Measurements from ENCODE around the gene SALL4. TPM values are rescaled to one million over a fixed set of nuclear protein-coding genes. Genes with fewer than 3 reads are reported as not detected.

SALL4 gene
- total RNA-seq, 1 experiment from 2014 or later: 17.7 TPM

- POLR2A ChIA-PET (ENCODE audit: low non-redundant PET): no interaction called here
- TF ChIP-seq EZH2 (IDR thresholded peaks at IDR 0.05; ENCODE audit: borderline replicate concordance, low read depth, low read length, poor library complexity, severe bottlenecking): no peak
- TF ChIP-seq, protein P1, sequence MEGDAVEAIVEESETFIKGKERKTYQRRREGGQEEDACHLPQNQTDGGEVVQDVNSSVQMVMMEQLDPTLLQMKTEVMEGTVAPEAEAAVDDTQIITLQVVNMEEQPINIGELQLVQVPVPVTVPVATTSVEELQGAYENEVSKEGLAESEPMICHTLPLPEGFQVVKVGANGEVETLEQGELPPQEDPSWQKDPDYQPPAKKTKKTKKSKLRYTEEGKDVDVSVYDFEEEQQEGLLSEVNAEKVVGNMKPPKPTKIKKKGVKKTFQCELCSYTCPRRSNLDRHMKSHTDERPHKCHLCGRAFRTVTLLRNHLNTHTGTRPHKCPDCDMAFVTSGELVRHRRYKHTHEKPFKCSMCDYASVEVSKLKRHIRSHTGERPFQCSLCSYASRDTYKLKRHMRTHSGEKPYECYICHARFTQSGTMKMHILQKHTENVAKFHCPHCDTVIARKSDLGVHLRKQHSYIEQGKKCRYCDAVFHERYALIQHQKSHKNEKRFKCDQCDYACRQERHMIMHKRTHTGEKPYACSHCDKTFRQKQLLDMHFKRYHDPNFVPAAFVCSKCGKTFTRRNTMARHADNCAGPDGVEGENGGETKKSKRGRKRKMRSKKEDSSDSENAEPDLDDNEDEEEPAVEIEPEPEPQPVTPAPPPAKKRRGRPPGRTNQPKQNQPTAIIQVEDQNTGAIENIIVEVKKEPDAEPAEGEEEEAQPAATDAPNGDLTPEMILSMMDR (conservative IDR thresholded peaks at IDR 0.05; ENCODE audit: low read depth, low read length): no peak
- Histone ChIP-seq H3K9me3 (ENCODE audit: low read depth, low read length, poor library complexity, severe bottlenecking) (no peaks in the 10 kb centered on the region), H3K27me3 (replicated peaks; ENCODE audit: insufficient read depth, low read depth, low read length, poor library complexity) (no peaks in the 10 kb centered on the region), H3K4me3 (ENCODE audit: low read depth, low read length, poor library complexity, severe bottlenecking) (no peak overlapping the region), H3K36me3 (ENCODE audit: insufficient read depth, low read length, poor library complexity, severe bottlenecking) (peaks cover 8% of the 10 kb centered on the region), H3K27ac (ENCODE audit: low read depth, low read length, poor library complexity, severe bottlenecking) (no peak overlapping the region), H3K4me1 (ENCODE audit: insufficient read depth, low read length, poor library complexity, severe bottlenecking) (peaks cover 19% of the 10 kb centered on the region)
- BruUV-seq (replicated peaks): no TSS peak
- no peak for DNase-seq (ENCODE audit: low spot score)
- CTCF ChIA-PET: no interaction called here
- intact Hi-C loops (cut with micrococcal nuclease; ENCODE audit: unreplicated experiment): no loop called here
Measured at GRCh38 chr20:51792960-51793359, 9.4 kb downstream of the SALL4 start.

DNA sequence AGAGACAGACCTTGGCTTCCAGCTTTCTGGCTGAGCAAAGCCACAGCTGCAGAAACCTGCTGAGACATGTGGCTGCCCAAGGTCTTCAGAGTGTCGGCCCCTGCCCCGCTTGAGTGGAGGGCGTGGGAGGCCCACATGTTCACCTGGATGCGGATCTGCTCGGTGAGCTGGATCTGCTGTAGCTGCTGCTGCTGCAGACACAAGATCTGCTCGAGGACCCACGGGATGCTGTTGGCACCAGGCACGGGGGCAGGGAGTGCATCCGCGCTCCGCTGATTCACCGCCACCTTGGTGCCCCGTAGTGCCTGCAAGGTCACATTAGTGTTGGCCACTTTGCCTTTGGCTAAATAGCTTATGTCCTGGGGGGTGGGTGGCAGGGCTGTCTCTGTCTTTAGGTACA is 10.7 kb downstream of the SALL4 start:
- POLR2A ChIA-PET (ENCODE audit: low non-redundant PET): no interaction called here
- H3K27ac ChIP-seq (ENCODE audit: low read depth, low read length, poor library complexity, severe bottlenecking): no peak overlapping the region

GRCh38 chr20:51790256-51790655 is 12.1 kb downstream of the SALL4 start:
- DNase-seq (ENCODE audit: low spot score): no peak
- no peak overlapping the region for H3K27ac ChIP-seq (ENCODE audit: low read depth, low read length, poor library complexity, severe bottlenecking)
- ChIA-PET POLR2A (ENCODE audit: low non-redundant PET) (no interaction called here), CTCF (no interaction called here)
- no TSS peak for BruUV-seq (replicated peaks)
- no peaks in the 10 kb centered on the region for H3K9me3 ChIP-seq (ENCODE audit: low read depth, low read length, poor library complexity, severe bottlenecking)
- intact Hi-C loops (cut with micrococcal nuclease; ENCODE audit: unreplicated experiment): no loop called here
- TF ChIP-seq, protein P1 (conservative IDR thresholded peaks at IDR 0.05; ENCODE audit: low read depth, low read length): no peak
- TF ChIP-seq EZH2 (IDR thresholded peaks at IDR 0.05; ENCODE audit: borderline replicate concordance, low read depth, low read length, poor library complexity, severe bottlenecking): no peak
- no peaks in the 10 kb centered on the region for H3K27me3 ChIP-seq (replicated peaks; ENCODE audit: insufficient read depth, low read depth, low read length, poor library complexity)
- no peak overlapping the region for H3K4me3 ChIP-seq (ENCODE audit: low read depth, low read length, poor library complexity, severe bottlenecking)
- peaks cover 14% of the 10 kb centered on the region for H3K36me3 ChIP-seq (ENCODE audit: insufficient read depth, low read length, poor library complexity, severe bottlenecking)
- H3K4me1 ChIP-seq (ENCODE audit: insufficient read depth, low read length, poor library complexity, severe bottlenecking): no peaks in the 10 kb centered on the region

More for the DNA sequence above, 10.7 kb downstream of the SALL4 start:
- Histone ChIP-seq H3K36me3 (ENCODE audit: insufficient read depth, low read length, poor library complexity, severe bottlenecking) (peaks cover 11% of the 10 kb centered on the region), H3K4me1 (ENCODE audit: insufficient read depth, low read length, poor library complexity, severe bottlenecking) (peaks cover 5% of the 10 kb centered on the region), H3K27me3 (replicated peaks; ENCODE audit: insufficient read depth, low read depth, low read length, poor library complexity) (no peaks in the 10 kb centered on the region), H3K4me3 (ENCODE audit: low read depth, low read length, poor library complexity, severe bottlenecking) (no peak overlapping the region), H3K9me3 (ENCODE audit: low read depth, low read length, poor library complexity, severe bottlenecking) (no peaks in the 10 kb centered on the region)
- no peak for DNase-seq (ENCODE audit: low spot score)
- TF ChIP-seq, protein P1 (conservative IDR thresholded peaks at IDR 0.05; ENCODE audit: low read depth, low read length): no peak
- no peak for TF ChIP-seq EZH2 (IDR thresholded peaks at IDR 0.05; ENCODE audit: borderline replicate concordance, low read depth, low read length, poor library complexity, severe bottlenecking)
- BruUV-seq (replicated peaks): no TSS peak
- intact Hi-C loops (cut with micrococcal nuclease; ENCODE audit: unreplicated experiment): no loop called here
- CTCF ChIA-PET: no interaction called here
